Liver (tissue), 9 donors: ENCODE results near the gene SMYD3. TPM values are rescaled to one million over a fixed set of nuclear protein-coding genes. Genes with fewer than 3 reads are reported as not detected.

Experiments
- DNase-seq: peaks from one replicate; pipeline ENCODE4 v3.0.0-alpha.2; 2017; ENCODE audit warnings: low spot score
- H3K27ac ChIP-seq, 2 donors: one replicate each; pipeline ENCODE4 v1.7.0; 2013; ENCODE audit warnings: inconsistent platforms in 2 of 2, low read length in 2 of 2, control low read depth in 1 of 2, low read depth in 1 of 2, mild to moderate bottlenecking in 1 of 2
- H3K27me3 ChIP-seq, 4 donors: one replicate each; pipeline versions ENCODE4 v1.6.1 to v1.7.0; 2013; ENCODE audit warnings: low read length in 3 of 4, inconsistent platforms in 1 of 4, mild to moderate bottlenecking in 1 of 4, moderate library complexity in 1 of 4; ENCODE audit not compliant: control insufficient read depth in 4 of 4, insufficient read depth in 4 of 4
- H3K36me3 ChIP-seq, 4 donors: one replicate each; pipeline versions ENCODE4 v1.6.1 to v1.7.0; 2013; ENCODE audit warnings: low read length in 3 of 4, mild to moderate bottlenecking in 3 of 4, low read depth in 1 of 4, moderate library complexity in 1 of 4; ENCODE audit not compliant: control insufficient read depth in 4 of 4, insufficient read depth in 3 of 4
- H3K4me1 ChIP-seq, 4 donors: one replicate each; pipeline versions ENCODE4 v1.6.1 to v1.7.0; 2013; ENCODE audit warnings: low read length in 3 of 4, mild to moderate bottlenecking in 3 of 4, moderate library complexity in 1 of 4; ENCODE audit not compliant: control insufficient read depth in 4 of 4, insufficient read depth in 4 of 4
- H3K4me3 ChIP-seq, 3 donors: one replicate each; pipeline versions ENCODE4 v1.6.1 to v1.7.0; 2013; ENCODE audit warnings: low read length in 3 of 3, control low read depth in 1 of 3, low read depth in 1 of 3, mild to moderate bottlenecking in 1 of 3
- H3K9ac ChIP-seq, 2 donors: one replicate each; pipeline ENCODE4 v1.7.0; 2013; ENCODE audit warnings: low read length in 2 of 2, mild to moderate bottlenecking in 2 of 2, moderate library complexity in 2 of 2, control low read depth in 1 of 2, low read depth in 1 of 2
- H3K9me3 ChIP-seq, 4 donors: one replicate each; pipeline versions ENCODE4 v1.6.1 to v1.7.0; 2013; ENCODE audit warnings: low read length in 3 of 4; ENCODE audit not compliant: control insufficient read depth in 4 of 4
- EGR1 ChIP-seq, 2 donors: IDR thresholded peaks; 2 replicates each; pipeline ENCODE4 v1.6.1; 2016 to 2018; ENCODE audit warnings: antibody characterized with exemption in 2 of 2, low read depth in 2 of 2
- FOXA1 ChIP-seq: IDR thresholded peaks from 2 replicates; pipeline ENCODE4 v1.6.1; 2016; ENCODE audit warnings: antibody characterized with exemption
- FOXA2 ChIP-seq: IDR thresholded peaks from 2 replicates; pipeline ENCODE4 v1.6.1; 2016; ENCODE audit warnings: antibody characterized with exemption
- HNF4A ChIP-seq, 2 donors: conservative IDR thresholded peaks; 2 replicates each; pipeline ENCODE4 v1.6.1; 2016; ENCODE audit warnings: antibody characterized with exemption in 2 of 2, mild to moderate bottlenecking in 2 of 2
- HNF4G ChIP-seq: IDR thresholded peaks from 2 replicates; pipeline ENCODE4 v1.6.1; 2016; ENCODE audit warnings: antibody characterized with exemption
- JUND ChIP-seq, 2 donors: IDR thresholded peaks; 2 replicates each; pipeline ENCODE4 v1.6.1; 2016; ENCODE audit warnings: antibody characterized with exemption in 2 of 2
- MAX ChIP-seq: IDR thresholded peaks from 2 replicates; pipeline ENCODE4 v1.6.1; 2016; ENCODE audit warnings: antibody characterized with exemption
- NR2F2 ChIP-seq: IDR thresholded peaks from 2 replicates; pipeline ENCODE4 v1.6.1; 2016; ENCODE audit warnings: antibody characterized with exemption
- RAD21 ChIP-seq, 2 donors: IDR thresholded peaks; 2 replicates each; pipeline ENCODE4 v1.6.1; 2016; ENCODE audit warnings: antibody characterized with exemption in 2 of 2, mild to moderate bottlenecking in 2 of 2
- RXRA ChIP-seq, 2 donors: IDR thresholded peaks; 2 replicates each; pipeline ENCODE4 v1.6.1; 2017 to 2018; ENCODE audit warnings: antibody characterized with exemption in 2 of 2, mild to moderate bottlenecking in 1 of 2
- SP1 ChIP-seq: IDR thresholded peaks from 2 replicates; pipeline ENCODE4 v1.6.1; 2018; ENCODE audit warnings: antibody characterized with exemption, mild to moderate bottlenecking
- TAF1 ChIP-seq: conservative IDR thresholded peaks from 2 replicates; pipeline ENCODE4 v1.6.1; 2016; ENCODE audit warnings: antibody characterized with exemption, mild to moderate bottlenecking
- YY1 ChIP-seq: IDR thresholded peaks from 2 replicates; pipeline ENCODE4 v1.6.1; 2016; ENCODE audit warnings: antibody characterized with exemption, mild to moderate bottlenecking
- WGBS: extraction: QIAGEN DNeasy Blood & Tissue Kit; methylation state at CpG from one replicate; pipeline ENCODE4 v1.1.7; 2013; 5-methylcytosine and 5-hydroxymethylcytosine counted together
- polyA plus RNA-seq, 2 donors: library from polyadenylated mRNA; stranded (reverse) in 1 of 2; unstranded in 1 of 2; fragments of 200-250 nt in 1 of 2; fragments of >200 nt in 1 of 2; fragmentation: Nextera tagmentation in 1 of 2; extraction: Ambion mirVana in 1 of 2; gene quantifications; one replicate each; pipeline versions ENCODE4 v1.2.1 to v1.2.3, GENCODE V29; 2013 to 2015
- total RNA-seq, 2 donors: library from RNA; depleted of rRNA; stranded (reverse); fragments of >200 nt; gene quantifications; one replicate each; pipeline ENCODE4 v1.2.3, GENCODE V29; 2014
- TF ChIP-seq, protein P1 (sequence below): IDR thresholded peaks from 2 replicates; pipeline ENCODE4 v1.6.1; 2016; ENCODE audit warnings: antibody characterized with exemption
- TF ChIP-seq, protein P2 (sequence below): fragments of 150-350 bp; IDR thresholded peaks from 2 replicates; pipeline ENCODE4 v1.5.1; 2017; ENCODE audit warnings: improper control_type of control experiment, low read depth, low read length; ENCODE audit not compliant: missing input control
- TF ChIP-seq, protein P3 (sequence below): IDR thresholded peaks from 2 replicates; pipeline ENCODE4 v1.6.1; 2016; ENCODE audit warnings: antibody characterized with exemption
- donor health status: healthy.
- donor health status: healthy.
- donor health status: healthy.
- donor health status: healthy.
- donor health status: healthy.

Gene SMYD3
- total and polyA plus RNA-seq, 4 donors: 3.1 to 9.1 (median 8.0) TPM

DNA sequence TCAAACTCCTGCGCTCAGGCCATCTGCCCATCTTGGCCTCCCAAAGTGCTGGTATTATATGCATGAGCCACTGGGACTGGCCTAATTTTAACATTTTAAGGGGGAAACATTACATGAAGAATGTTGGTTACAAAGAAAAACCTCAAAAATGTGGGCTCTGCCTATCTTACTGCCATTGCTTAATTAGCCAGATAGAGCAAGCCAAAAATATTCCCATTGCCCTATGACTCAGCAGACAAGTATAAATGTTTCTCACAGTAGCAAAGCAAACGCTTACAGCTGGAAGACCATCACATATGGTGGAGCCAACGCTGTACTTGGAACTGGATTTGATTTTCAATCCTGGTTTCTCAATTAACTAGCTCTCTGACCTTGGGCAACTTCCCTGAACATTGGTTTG is 502.0 kb downstream of the SMYD3 start:
- Histone ChIP-seq H3K4me3 (no peak overlapping the region), H3K36me3 (no peaks in the 10 kb centered on the region), H3K4me1 (no peaks in the 10 kb centered on the region), H3K27ac (no peak overlapping the region), H3K9me3 (no peaks in the 10 kb centered on the region), H3K27me3 (no peaks in the 10 kb centered on the region), H3K9ac (no peak overlapping the region)
- no peak for DNase-seq
- TF ChIP-seq FOXA2: no peak
- no peak for TF ChIP-seq SP1
- TF ChIP-seq NR2F2: peak; percentile 41
- no peak for TF ChIP-seq MAX
- peak in 1 of 2 donors; percentile 11 for TF ChIP-seq RAD21 (IDR thresholded peaks at IDR 0.05)
- no peak for TF ChIP-seq HNF4A (conservative IDR thresholded peaks at IDR 0.05)
- TF ChIP-seq, protein P1, sequence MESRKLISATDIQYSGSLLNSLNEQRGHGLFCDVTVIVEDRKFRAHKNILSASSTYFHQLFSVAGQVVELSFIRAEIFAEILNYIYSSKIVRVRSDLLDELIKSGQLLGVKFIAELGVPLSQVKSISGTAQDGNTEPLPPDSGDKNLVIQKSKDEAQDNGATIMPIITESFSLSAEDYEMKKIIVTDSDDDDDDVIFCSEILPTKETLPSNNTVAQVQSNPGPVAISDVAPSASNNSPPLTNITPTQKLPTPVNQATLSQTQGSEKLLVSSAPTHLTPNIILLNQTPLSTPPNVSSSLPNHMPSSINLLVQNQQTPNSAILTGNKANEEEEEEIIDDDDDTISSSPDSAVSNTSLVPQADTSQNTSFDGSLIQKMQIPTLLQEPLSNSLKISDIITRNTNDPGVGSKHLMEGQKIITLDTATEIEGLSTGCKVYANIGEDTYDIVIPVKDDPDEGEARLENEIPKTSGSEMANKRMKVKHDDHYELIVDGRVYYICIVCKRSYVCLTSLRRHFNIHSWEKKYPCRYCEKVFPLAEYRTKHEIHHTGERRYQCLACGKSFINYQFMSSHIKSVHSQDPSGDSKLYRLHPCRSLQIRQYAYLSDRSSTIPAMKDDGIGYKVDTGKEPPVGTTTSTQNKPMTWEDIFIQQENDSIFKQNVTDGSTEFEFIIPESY: no peak
- TF ChIP-seq HNF4G: no peak
- no peak for TF ChIP-seq RXRA (IDR thresholded peaks at IDR 0.05)
- TF ChIP-seq TAF1: no peak
- TF ChIP-seq, protein P2, sequence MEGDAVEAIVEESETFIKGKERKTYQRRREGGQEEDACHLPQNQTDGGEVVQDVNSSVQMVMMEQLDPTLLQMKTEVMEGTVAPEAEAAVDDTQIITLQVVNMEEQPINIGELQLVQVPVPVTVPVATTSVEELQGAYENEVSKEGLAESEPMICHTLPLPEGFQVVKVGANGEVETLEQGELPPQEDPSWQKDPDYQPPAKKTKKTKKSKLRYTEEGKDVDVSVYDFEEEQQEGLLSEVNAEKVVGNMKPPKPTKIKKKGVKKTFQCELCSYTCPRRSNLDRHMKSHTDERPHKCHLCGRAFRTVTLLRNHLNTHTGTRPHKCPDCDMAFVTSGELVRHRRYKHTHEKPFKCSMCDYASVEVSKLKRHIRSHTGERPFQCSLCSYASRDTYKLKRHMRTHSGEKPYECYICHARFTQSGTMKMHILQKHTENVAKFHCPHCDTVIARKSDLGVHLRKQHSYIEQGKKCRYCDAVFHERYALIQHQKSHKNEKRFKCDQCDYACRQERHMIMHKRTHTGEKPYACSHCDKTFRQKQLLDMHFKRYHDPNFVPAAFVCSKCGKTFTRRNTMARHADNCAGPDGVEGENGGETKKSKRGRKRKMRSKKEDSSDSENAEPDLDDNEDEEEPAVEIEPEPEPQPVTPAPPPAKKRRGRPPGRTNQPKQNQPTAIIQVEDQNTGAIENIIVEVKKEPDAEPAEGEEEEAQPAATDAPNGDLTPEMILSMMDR: no peak
- TF ChIP-seq EGR1 (IDR thresholded peaks at IDR 0.05; ENCODE audit: low read depth in 2 of 2): no peak
- peak in 1 of 2 donors; percentile 12 for TF ChIP-seq JUND (IDR thresholded peaks at IDR 0.05)
- TF ChIP-seq YY1: no peak
- TF ChIP-seq, protein P3, sequence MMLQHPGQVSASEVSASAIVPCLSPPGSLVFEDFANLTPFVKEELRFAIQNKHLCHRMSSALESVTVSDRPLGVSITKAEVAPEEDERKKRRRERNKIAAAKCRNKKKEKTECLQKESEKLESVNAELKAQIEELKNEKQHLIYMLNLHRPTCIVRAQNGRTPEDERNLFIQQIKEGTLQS: no peak
- WGBS: 79% methylated on average over 3 of the region's 3 CpGs

GRCh38 chr1:246004301-246004700 is 502.8 kb downstream of the SMYD3 start:
- H3K27me3 ChIP-seq: no peaks in the 10 kb centered on the region
- no peaks in the 10 kb centered on the region for H3K36me3 ChIP-seq
- H3K9ac ChIP-seq: no peak overlapping the region
- H3K4me1 ChIP-seq: no peaks in the 10 kb centered on the region
- H3K4me3 ChIP-seq: no peak overlapping the region
- TF ChIP-seq SP1 (no peak), YY1 (no peak), TAF1 (no peak), NR2F2 (no peak)
- 76% methylated on average over 3 of the region's 3 CpGs for WGBS
- no peak overlapping the region for H3K27ac ChIP-seq
- no peaks in the 10 kb centered on the region for H3K9me3 ChIP-seq
- no peak for DNase-seq

DNA sequence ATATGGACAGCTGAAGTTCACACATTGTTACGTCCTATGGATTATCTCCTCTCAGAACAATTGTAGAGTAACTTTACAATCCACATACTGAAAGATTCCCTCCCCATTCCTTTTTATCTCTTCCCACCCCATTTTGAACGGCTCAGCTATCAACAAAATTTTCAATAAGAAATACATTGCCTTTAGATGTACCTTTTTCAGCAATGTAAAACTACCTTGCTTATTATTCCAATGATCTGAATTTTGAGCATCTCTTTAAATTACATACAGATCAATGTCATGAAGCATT is 503.7 kb downstream of the SMYD3 start:
- Histone ChIP-seq H3K27ac (no peak overlapping the region), H3K27me3 (no peaks in the 10 kb centered on the region), H3K9me3 (no peaks in the 10 kb centered on the region), H3K9ac (no peak overlapping the region), H3K4me1 (no peaks in the 10 kb centered on the region), H3K36me3 (no peaks in the 10 kb centered on the region), H3K4me3 (no peak overlapping the region)
- 59% methylated on average over 2 of the region's 2 CpGs for WGBS
- no peak for DNase-seq
- TF ChIP-seq FOXA1: no peak
- TF ChIP-seq, protein P2: no peak
- no peak for TF ChIP-seq HNF4G
- no peak for TF ChIP-seq YY1
- TF ChIP-seq JUND (IDR thresholded peaks at IDR 0.05): no peak
